ENCODE data around the gene VPS13C. TPM values are rescaled to one million over a fixed set of nuclear protein-coding genes. Genes with fewer than 3 reads are reported as not detected.
"Not testable (repeated sequence)": the region's sequence is repeated elsewhere in the genome, so short reads cannot be mapped to it uniquely, and the experiment has no call there.

VPS13C gene
- total RNA-seq, 1 donor from 2014 or later = 13.3 TPM

- ATAC-seq = no peak
Measured at GRCh38 chr15:62027916-62028315, 32.3 kb downstream of the VPS13C start.

- no peak for ATAC-seq
Measured at GRCh38 chr15:62027263-62027565, 33.0 kb downstream of the VPS13C start.

- ATAC-seq = no peak
Measured at GRCh38 chr15:62026487-62027262, 33.6 kb downstream of the VPS13C start.

- ATAC-seq = no peak
Measured at GRCh38 chr15:62021991-62022600, 38.2 kb downstream of the VPS13C start.

GRCh38 chr15:62020576-62021160 is 39.6 kb downstream of the VPS13C start:
- no peak for ATAC-seq

GRCh38 chr15:62005354-62005753 is 54.9 kb downstream of the VPS13C start:
- not testable (repeated sequence) for ATAC-seq

- no peak for ATAC-seq
Measured at GRCh38 chr15:61997786-61998185, 62.5 kb downstream of the VPS13C start.

GRCh38 chr15:61996056-61996635 is 64.1 kb downstream of the VPS13C start:
- no peak for ATAC-seq

GRCh38 chr15:61994216-61994615 is 66.0 kb downstream of the VPS13C start:
- no peak for ATAC-seq

- no peak for ATAC-seq
Measured at GRCh38 chr15:61992518-61992917, 67.7 kb downstream of the VPS13C start.

GRCh38 chr15:61989667-61990066 is 70.6 kb downstream of the VPS13C start:
- no peak for ATAC-seq

- no peak for ATAC-seq
Measured at GRCh38 chr15:61987824-61988223, 72.4 kb downstream of the VPS13C start.

- peak; percentile 64 for ATAC-seq
Measured at GRCh38 chr15:61983081-61983480, 77.2 kb downstream of the VPS13C start.

GRCh38 chr15:61978225-61978624 is 82.0 kb downstream of the VPS13C start:
- no peak for ATAC-seq

- no peak for ATAC-seq
Measured at GRCh38 chr15:61974759-61975158, 85.5 kb downstream of the VPS13C start.

- no peak for ATAC-seq
Measured at GRCh38 chr15:61974118-61974517, 86.1 kb downstream of the VPS13C start.

GRCh38 chr15:61951949-61952348 is 108.3 kb downstream of the VPS13C start:
- ATAC-seq = no peak

GRCh38 chr15:61946778-61947177 is 113.5 kb downstream of the VPS13C start:
- ATAC-seq = no peak

- ATAC-seq = no peak
Measured at GRCh38 chr15:61943992-61944391, 116.3 kb downstream of the VPS13C start.

- no peak for ATAC-seq
Measured at GRCh38 chr15:61938249-61938648, 122.0 kb downstream of the VPS13C start.

GRCh38 chr15:61936528-61937195 is 123.6 kb downstream of the VPS13C start:
- ATAC-seq = no peak

GRCh38 chr15:61935493-61935892 is 124.8 kb downstream of the VPS13C start:
- ATAC-seq = no peak

GRCh38 chr15:61929452-61929851 is 130.8 kb downstream of the VPS13C start:
- no peak for ATAC-seq

All from esophagus mucosa (tissue), 1 donor.